Gastroesophageal sphincter (tissue), 4 donors: ENCODE data around the gene TLX1. TPM values are rescaled to one million over a fixed set of nuclear protein-coding genes. Genes with fewer than 3 reads are reported as not detected.

Experiments used
- ATAC-seq: fragments of 150-250 bp; one replicate; pipeline ENCODE4 v1.9.1; 2016; ENCODE audit warnings: mild to moderate bottlenecking, moderate library complexity
- H3K27ac ChIP-seq, 4 donors: fragments of 200-600 bp; sonication (generic) in 3 of 4; 1 replicate in 3 of 4; 2 replicates in 1 of 4; pipeline ENCODE4 v1.5.1; 2016 to 2019
- H3K27me3 ChIP-seq: fragments of 200-600 bp; sonication (generic); one replicate; pipeline ENCODE4 v1.5.1; 2019
- H3K36me3 ChIP-seq, 2 donors: fragments of 200-600 bp; sonication (generic); one replicate each; pipeline ENCODE4 v1.5.1; 2019; ENCODE audit warnings: control low read depth in 1 of 2
- H3K4me1 ChIP-seq, 3 donors: fragments of 200-600 bp; sonication (generic); 1 replicate in 2 of 3; 2 replicates in 1 of 3; pipeline ENCODE4 v1.5.1; 2016 to 2019; ENCODE audit warnings: control low read depth in 2 of 3
- H3K4me3 ChIP-seq, 2 donors: fragments of 200-600 bp; sonication (generic); one replicate each; pipeline ENCODE4 v1.5.1; 2019; ENCODE audit warnings: mild to moderate bottlenecking in 1 of 2, moderate library complexity in 1 of 2
- H3K9me3 ChIP-seq, 3 donors: fragments of 200-600 bp; sonication (generic); one replicate each; pipeline ENCODE4 v1.5.1; 2017 to 2019; ENCODE audit warnings: control low read depth in 2 of 3
- CTCF ChIP-seq, 4 experiments: fragments of 200-600 bp in 2 of 4; fragments of 450-650 bp in 2 of 4; sonication (generic) in 1 of 4; IDR thresholded peaks; one replicate each; pipeline ENCODE4 v1.5.1; 2017 to 2019; ENCODE audit warnings: antibody characterized with exemption in 4 of 4, mild to moderate bottlenecking in 2 of 4, moderate library complexity in 2 of 4
- EP300 ChIP-seq: sonication (generic); formaldehyde crosslinking; IDR thresholded peaks from one replicate; pipeline ENCODE4 v1.6.1; 2017; ENCODE audit warnings: antibody characterized with exemption, mild to moderate bottlenecking
- POLR2A ChIP-seq, 2 donors: fragments of 450-650 bp; IDR thresholded peaks; one replicate each; pipeline ENCODE4 v1.6.1; 2017; ENCODE audit warnings: antibody characterized with exemption in 2 of 2, mild to moderate bottlenecking in 2 of 2, moderate library complexity in 1 of 2
- POLR2AphosphoS5 ChIP-seq: sonication (generic); formaldehyde crosslinking; IDR thresholded peaks from one replicate; pipeline ENCODE4 v1.6.1; 2017; ENCODE audit warnings: antibody characterized with exemption
- WGBS, 2 donors: methylation state at CpG; one replicate each; pipeline ENCODE4 v1.1.5; 2018; ENCODE audit warnings: low coverage in 1 of 2; 5-methylcytosine and 5-hydroxymethylcytosine counted together
- total RNA-seq, 4 donors: library from RNA; depleted of rRNA; stranded (reverse); fragments of >200 nt; gene quantifications; one replicate each; pipeline ENCODE4 v1.1.0, GENCODE V29; 2016

Gene TLX1
- total RNA-seq = not detected

- WGBS, 2 donors = 2% methylated on average over 7 to 9 of the region's 83 CpGs
- Histone ChIP-seq H3K27me3 (peaks cover 100% of the 10 kb centered on the region), H3K4me3 (peak within 1 kb of the TSS in 1 of 2 donors; percentile 41), H3K36me3 (no peaks in the 10 kb centered on the region), H3K4me1 (peaks cover 0 to 54% (median 27%) of the 10 kb centered on the region in 3 donors), H3K9me3 (no peaks in the 10 kb centered on the region), H3K27ac (no peak within 1 kb of the TSS)
- ATAC-seq = peak; percentile 52
- no peak for TF ChIP-seq POLR2A (IDR thresholded peaks at IDR 0.05)
- no peak for TF ChIP-seq POLR2AphosphoS5
- TF ChIP-seq EP300 = no peak
- TF ChIP-seq CTCF (IDR thresholded peaks at IDR 0.05) = no peak
Observed at GRCh38 chr10:101130984-101131961, at the start of gene TLX1. TSS of gene TLX1 (plus strand) at chr10:101131300. CDS start at chr10:101131542, 242 bp downstream.

- ATAC-seq = no peak
- TF ChIP-seq POLR2AphosphoS5 = no peak
- no peak for TF ChIP-seq CTCF (IDR thresholded peaks at IDR 0.05)
- TF ChIP-seq POLR2A (IDR thresholded peaks at IDR 0.05) = no peak
- no peak for TF ChIP-seq EP300
- Histone ChIP-seq H3K27me3 (peaks cover 97% of the 10 kb centered on the region), H3K4me3 (no peak overlapping the region), H3K27ac (no peak overlapping the region), H3K36me3 (no peaks in the 10 kb centered on the region), H3K4me1 (no peaks in the 10 kb centered on the region), H3K9me3 (no peaks in the 10 kb centered on the region)
- 80% methylated on average over 1 of the region's 6 CpGs; no CpG with 5 or more reads in 1 of the 2 donors for WGBS, 2 donors
Observed at GRCh38 chr10:101085846-101086245, 45.3 kb upstream of the TLX1 start.

GRCh38 chr10:101087376-101087775 lies 43.7 kb upstream of the TLX1 start:
- Histone ChIP-seq H3K4me3 (no peak overlapping the region), H3K4me1 (no peaks in the 10 kb centered on the region), H3K9me3 (no peaks in the 10 kb centered on the region), H3K27ac (no peak overlapping the region), H3K27me3 (peaks cover 99% of the 10 kb centered on the region), H3K36me3 (no peaks in the 10 kb centered on the region)
- TF ChIP-seq POLR2A (IDR thresholded peaks at IDR 0.05) (no peak), EP300 (no peak), POLR2AphosphoS5 (no peak), CTCF (IDR thresholded peaks at IDR 0.05) (no peak)
- ATAC-seq = no peak
- 45 to 57% methylated on average over 7 to 8 of the region's 10 CpGs for WGBS, 2 donors

- ATAC-seq = no peak
- no peaks in the 10 kb centered on the region for H3K9me3 ChIP-seq
- peaks cover 99% of the 10 kb centered on the region for H3K27me3 ChIP-seq
- TF ChIP-seq CTCF (IDR thresholded peaks at IDR 0.05) (no peak), POLR2AphosphoS5 (no peak), EP300 (no peak), POLR2A (IDR thresholded peaks at IDR 0.05) (no peak)
- no peak overlapping the region for H3K27ac ChIP-seq
- H3K4me3 ChIP-seq = no peak overlapping the region
- WGBS, 2 donors = 28 to 43% methylated on average over 6 to 14 of the region's 14 CpGs
- H3K36me3 ChIP-seq = no peaks in the 10 kb centered on the region
- H3K4me1 ChIP-seq = no peaks in the 10 kb centered on the region
Observed at GRCh38 chr10:101087965-101088364, 43.1 kb upstream of the TLX1 start.
